Kidney glomerular epithelial cell (primary cell): Measurements from ENCODE around the gene THBS2.
"Not testable (repeated sequence)": the region's sequence is repeated elsewhere in the genome, so short reads cannot be mapped to it uniquely, and the experiment has no call there.

Source experiments
- DNase-seq: peaks from one replicate; lab custom pipeline; 2025; lab: John Stamatoyannopoulos, UW

The THBS2 gene

DNA sequence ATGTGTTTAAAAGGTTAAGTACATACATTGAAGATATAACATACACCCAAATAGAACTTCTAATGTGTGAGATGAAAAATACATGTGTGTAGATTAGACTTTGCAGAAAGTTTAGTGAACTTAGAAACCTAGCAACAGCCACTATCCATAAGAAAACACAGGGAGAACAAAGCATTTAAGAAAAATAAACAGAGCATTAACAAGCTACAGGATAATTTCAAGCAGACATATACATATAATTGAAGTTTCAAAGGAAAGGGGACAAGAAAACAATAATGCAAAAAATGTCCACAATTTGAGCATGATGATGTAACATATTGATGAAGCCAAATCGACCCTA lies 18.2 kb upstream of the THBS2 start:
- DNase-seq = no peak

DNA sequence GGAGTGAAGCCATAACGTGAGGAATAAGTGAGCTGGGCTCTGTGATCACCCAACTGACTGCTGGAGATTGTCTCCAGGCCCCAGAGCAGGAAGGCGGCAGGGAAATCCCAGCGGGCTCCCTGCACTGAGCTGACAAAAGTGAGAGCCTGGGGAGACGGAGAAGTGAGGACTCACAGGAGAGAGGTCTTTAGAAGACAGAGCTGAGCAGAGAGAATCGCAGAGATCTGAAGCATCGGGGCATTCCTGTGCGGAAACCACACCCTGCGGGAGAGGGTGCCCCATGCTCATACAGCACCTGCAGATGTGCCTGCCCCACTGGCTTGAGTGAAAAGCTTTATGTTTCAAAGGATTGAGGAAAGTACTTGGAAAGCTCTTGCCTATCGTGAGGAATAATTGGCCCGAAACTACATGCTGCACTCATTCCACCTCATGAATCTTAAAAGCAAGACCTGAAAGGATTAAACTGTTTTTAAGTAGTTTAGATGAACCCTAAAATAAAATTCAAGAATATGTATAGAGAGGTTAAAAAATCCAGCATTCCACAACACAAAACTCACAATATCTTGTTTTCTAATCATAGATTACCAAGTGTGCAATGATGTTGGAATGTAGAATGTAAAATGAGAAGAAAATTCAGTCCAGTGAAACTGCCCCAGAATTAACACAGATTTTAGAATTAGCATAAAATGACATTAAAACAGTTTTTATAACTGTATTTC lies 17.7 kb upstream of the THBS2 start:
- no peak for DNase-seq

- not testable (repeated sequence) for DNase-seq
Observed at GRCh38 chr6:169270077-169270380, 16.4 kb upstream of the THBS2 start.

DNA sequence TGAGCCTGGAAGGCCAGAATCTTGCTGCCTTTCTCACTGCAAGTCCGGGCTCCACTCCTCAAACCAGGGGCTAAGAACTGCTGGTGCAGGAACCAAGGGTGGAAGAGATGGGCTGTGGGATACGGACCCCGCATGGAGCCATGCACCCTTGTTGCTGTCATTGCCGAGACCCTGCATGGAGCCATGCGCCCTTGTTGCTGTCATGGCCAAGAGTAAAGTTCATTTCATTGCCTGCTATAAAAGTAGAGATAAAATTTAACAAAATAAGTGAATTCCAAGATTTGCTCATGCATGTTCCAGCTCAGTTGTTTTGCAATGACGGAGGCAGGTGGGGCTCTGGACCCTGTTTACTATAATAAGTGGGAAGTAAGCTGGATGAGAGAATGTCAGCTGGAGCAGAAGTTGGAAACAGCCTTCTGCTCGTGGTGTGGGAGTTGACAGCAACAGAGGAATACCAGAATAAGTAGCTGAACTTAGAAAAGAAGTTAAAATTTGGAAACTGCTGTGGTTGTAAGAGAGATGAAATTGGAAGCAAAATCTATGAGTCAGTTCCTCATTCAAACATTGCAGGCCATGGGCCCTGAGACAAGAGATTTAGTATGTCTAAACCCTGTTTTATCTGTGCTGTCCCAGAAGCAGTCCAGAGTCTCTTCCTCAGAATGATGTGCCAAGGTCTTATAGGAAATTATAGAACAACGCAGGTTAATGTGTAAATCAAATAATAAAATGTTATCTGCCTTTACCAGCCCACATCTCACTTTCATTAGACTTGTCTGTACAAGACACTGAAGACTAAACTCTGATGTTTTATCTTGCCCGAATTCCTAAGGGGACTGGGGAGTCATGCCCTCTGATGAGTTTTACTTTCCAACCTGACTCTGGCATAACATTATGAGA lies 15.8 kb upstream of the THBS2 start:
- DNase-seq = no peak

DNA sequence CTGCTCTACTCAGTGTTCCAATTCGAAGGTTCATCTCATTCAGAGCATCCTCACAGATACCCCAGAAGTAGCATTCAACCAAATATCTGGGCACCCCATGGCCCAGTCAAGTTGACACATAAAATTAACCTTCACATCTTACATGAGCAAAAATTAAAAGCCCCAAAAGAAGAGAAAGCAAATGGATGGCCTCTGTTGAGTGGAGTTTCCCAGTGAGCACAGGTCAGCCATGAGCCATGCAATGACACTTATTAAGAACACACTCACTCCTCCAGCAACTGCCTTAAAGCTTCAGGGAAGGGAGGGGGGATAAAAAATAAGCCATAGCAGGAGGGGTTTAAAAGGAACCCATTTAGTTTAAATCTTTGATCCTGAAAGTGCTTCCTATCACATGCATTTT lies 14.6 kb upstream of the THBS2 start:
- DNase-seq = no peak

GRCh38 chr6:169266746-169267591 lies 13.3 kb upstream of the THBS2 start:
- DNase-seq = no peak

GRCh38 chr6:169266261-169266660 lies 12.6 kb upstream of the THBS2 start:
- DNase-seq = no peak

DNA sequence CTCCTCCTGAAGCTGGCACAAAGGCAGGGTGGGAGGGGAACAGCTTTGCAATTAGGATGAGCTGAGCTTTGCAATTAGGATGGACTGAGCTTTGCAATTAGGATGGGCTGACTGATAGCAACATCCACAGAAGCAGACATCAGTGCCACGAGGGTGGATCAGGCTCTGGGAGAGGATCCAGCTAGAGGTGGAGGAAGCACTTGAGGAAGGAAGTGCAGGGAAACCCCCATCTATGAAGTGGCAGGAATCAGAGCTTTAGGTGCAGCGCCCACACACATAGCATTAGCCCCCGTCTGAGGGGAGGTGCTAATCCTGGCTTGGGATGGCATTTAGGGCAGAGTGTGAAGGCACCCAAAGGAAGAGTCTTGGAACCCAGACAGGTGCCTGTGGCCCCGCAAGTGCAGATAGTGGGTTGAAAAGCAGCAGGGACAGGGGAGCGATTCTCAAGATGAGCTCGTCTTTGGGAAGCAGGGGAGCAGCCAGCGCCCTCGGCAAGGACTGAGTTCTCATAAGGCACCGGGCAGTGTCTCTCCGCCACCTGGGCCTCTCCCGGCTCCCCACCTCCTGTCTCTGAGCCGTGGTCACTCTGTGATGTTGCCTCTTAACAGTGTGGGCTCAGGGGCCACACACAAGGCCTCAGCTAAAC lies 12.0 kb upstream of the THBS2 start:
- DNase-seq = no peak

- DNase-seq = peak; percentile 7
Observed at GRCh38 chr6:169263836-169264608, 10.4 kb upstream of the THBS2 start.

DNA sequence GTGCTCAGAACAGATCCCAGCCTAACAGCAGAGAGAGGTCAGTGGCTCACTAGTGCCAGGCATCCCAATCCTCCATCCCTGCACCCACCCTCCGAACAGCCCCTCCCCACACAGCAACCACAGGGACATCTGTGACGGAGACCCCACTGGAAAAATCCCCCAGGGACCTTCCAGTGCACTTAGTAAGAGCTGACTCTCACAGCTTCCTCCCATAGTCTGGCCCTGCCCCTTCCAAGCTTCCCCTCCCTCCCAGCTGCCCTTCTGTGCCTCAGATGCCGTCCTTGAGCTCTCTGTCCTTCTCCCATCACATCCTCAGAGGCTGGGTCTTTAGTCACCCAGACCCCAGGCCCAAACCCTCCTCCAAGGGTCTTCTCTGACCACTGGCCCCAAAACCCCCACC lies 9.7 kb upstream of the THBS2 start:
- DNase-seq = no peak

DNA sequence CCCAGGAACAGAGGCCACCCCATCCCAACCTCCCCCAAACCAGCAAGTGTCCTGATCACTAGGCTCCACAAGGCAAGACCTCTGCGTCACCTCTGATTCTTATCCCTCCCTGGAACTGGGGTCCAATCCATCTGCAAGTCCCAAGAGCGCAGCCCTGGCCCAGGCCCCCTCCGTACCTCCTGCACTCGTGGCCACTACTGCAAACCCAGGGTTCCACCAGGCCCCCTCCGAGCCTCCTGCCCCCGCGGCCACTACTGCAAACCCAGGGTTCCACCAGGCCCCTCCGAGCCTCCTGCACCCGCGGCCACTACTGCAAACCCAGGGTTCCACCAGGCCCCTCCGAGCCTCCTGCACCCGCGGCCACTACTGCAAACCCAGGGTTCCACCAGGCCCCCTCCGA lies 9.0 kb upstream of the THBS2 start:
- not testable (repeated sequence) for DNase-seq

GRCh38 chr6:169256518-169256917 lies 2.9 kb upstream of the THBS2 start:
- no peak for DNase-seq

DNA sequence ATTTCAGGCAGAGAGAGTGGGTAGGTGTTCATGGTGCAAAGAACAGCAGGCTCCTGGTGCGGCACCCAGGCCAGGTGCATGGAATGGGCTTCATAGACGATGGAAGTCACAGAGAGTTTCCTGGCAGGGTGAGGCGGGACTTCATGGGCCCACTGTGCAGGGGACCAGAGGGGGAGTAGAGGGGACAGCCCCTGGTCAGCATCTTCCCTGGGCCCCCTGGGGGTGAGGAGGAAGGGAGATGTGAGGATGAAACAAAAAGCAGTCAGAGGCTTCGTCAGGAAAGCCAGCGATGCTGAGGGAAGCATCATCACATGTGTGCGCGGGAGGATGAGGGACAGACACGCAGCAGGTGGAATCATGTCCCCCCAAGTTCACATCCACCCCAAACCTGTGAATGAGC lies 2.4 kb upstream of the THBS2 start:
- DNase-seq = no peak

- DNase-seq = no peak
Observed at GRCh38 chr6:169255643-169256042, 2.0 kb upstream of the THBS2 start.

GRCh38 chr6:169254456-169255316 lies 1.0 kb upstream of the THBS2 start:
- DNase-seq = no peak

GRCh38 chr6:169252505-169253189 lies 999 bp downstream of the THBS2 start:
- DNase-seq = no peak

DNA sequence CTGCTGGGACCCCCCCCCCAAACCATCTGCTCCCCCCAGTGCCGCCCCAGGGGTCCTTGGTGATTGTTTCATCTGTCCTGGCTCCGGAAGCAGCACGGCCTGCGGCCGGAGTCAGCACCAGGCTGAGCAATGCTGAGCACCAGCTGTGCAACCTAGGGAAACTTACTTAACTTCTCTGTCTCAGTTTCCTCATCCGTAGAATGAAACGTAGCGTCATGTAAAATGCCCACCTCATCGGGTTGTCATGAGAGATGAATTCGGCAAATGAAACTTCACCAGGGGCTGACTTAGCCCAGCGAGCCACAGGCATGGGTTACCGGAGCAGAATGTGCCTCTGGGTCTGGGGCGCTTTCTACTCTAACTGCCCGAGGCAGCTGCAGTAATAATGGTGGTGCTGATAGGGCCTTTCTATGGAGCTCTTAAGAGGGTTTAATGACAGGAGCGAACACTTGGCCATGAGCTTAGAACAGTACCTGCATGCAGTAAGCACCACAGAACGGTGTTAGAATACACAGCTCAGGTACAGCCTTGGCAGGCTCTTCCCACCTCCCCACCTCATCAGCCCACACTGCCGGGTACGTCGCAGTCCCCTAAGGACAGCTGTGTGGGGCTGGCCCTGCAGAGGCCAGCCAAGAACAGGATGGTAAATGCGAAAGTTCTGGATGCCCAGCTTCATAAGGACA lies 1.7 kb downstream of the THBS2 start:
- no peak for DNase-seq

GRCh38 chr6:169251371-169251802 lies 2.3 kb downstream of the THBS2 start:
- DNase-seq = no peak

- DNase-seq = peak; percentile 55
Observed at GRCh38 chr6:169250660-169251059, 3.0 kb downstream of the THBS2 start.
